ENCODE measurements around the gene FAM209B.
"Not testable (repeated sequence)": the region's sequence is repeated elsewhere in the genome, so short reads cannot be mapped to it uniquely, and the experiment has no call there.

FAM209B gene

DNA sequence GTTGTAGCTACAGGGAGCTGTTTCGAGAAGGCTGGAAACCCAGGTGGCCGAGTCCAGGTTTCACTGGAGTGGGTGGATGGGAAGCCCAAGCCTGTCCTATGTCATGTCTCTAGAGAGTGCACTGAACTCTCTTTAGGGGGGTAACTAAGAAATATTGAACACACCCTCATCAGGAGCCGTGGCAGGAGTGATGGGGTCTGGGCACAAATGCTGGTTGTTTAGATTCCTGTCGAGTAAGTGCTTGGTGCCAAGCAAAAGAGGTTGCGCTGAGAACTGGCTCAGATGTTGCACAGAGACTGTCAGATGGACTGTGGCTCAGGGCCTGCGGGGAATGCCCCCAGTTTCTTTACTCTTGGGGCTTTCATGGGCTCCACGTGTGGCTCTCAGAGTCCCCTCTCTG, 15.8 kb upstream of the FAM209B start:
- H3K27me3 ChIP-seq (ENCODE audit: low read depth, low read length), result no peaks in the 10 kb centered on the region
- H3K4me3 ChIP-seq (ENCODE audit: low read depth in 1 of 2, low read length in 2 of 2), result no peak overlapping the region
- peaks cover 34 to 49% of the 10 kb centered on the region in 2 donors for H3K36me3 ChIP-seq (ENCODE audit: control insufficient read depth in 1 of 2, insufficient read depth in 2 of 2, low read length in 2 of 2)
- H3K4me1 ChIP-seq (ENCODE audit: control insufficient read depth in 1 of 2, insufficient read depth in 2 of 2, low read length in 2 of 2), result peaks cover 0 to 25% of the 10 kb centered on the region in 2 donors
- peaks cover 11 to 13% of the 10 kb centered on the region in 2 donors for H3K9me3 ChIP-seq (ENCODE audit: control insufficient read depth in 1 of 2, low read length in 2 of 2)
- H3K27ac ChIP-seq (ENCODE audit: low read length), result no peak overlapping the region

DNA sequence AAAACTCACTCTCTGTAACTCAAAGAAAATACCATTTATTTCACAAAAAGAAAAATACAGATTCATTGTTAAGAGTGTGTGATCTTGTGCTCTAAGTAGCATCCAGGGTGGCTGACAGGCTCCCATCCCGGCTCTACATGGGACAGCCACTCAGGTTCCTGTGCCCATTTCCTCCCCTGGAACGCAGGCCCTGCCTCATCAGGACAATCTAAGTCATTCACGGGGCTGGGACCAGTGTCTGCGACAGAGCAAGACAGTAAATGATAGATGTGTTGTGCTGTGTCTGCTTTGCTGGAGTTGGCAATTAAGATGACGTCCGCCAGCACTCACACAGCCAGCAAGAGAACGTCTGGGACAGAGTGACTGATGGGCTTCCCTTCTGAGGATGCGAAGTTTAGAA, 15.4 kb upstream of the FAM209B start:
- Histone ChIP-seq H3K36me3 (ENCODE audit: control insufficient read depth in 1 of 2, insufficient read depth in 2 of 2, low read length in 2 of 2) (peaks cover 34 to 49% of the 10 kb centered on the region in 2 donors), H3K27me3 (ENCODE audit: low read depth, low read length) (no peaks in the 10 kb centered on the region), H3K4me1 (ENCODE audit: control insufficient read depth in 1 of 2, insufficient read depth in 2 of 2, low read length in 2 of 2) (peaks cover 0 to 25% of the 10 kb centered on the region in 2 donors), H3K9me3 (ENCODE audit: control insufficient read depth in 1 of 2, low read length in 2 of 2) (peaks cover 11 to 13% of the 10 kb centered on the region in 2 donors), H3K4me3 (ENCODE audit: low read depth in 1 of 2, low read length in 2 of 2) (no peak overlapping the region), H3K27ac (ENCODE audit: low read length) (no peak overlapping the region)

DNA sequence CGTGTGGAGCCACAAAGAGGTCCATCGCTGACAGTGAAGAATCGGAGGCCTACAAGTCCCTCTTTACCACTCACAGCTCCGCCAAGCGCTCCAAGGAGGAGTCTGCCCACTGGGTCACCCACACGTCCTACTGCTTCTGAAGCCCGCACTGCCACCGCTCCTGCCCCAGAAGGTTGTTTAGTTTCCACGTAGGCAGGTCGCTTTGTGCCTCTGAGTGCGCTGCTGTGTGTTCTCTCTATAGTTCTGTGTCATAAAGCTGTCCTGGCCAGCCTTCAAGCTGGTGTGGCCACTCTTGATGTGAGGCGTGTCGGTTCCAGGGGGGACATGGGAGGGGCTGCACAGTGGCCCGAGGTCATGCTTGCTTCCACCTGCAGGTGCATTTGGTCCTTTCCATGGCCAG, 14.9 kb upstream of the FAM209B start:
- Histone ChIP-seq H3K36me3 (ENCODE audit: control insufficient read depth in 1 of 2, insufficient read depth in 2 of 2, low read length in 2 of 2) (peaks cover 34 to 49% of the 10 kb centered on the region in 2 donors), H3K4me1 (ENCODE audit: control insufficient read depth in 1 of 2, insufficient read depth in 2 of 2, low read length in 2 of 2) (peaks cover 0 to 25% of the 10 kb centered on the region in 2 donors), H3K27me3 (ENCODE audit: low read depth, low read length) (no peaks in the 10 kb centered on the region), H3K9me3 (ENCODE audit: control insufficient read depth in 1 of 2, low read length in 2 of 2) (peaks cover 11 to 13% of the 10 kb centered on the region in 2 donors), H3K4me3 (ENCODE audit: low read depth in 1 of 2, low read length in 2 of 2) (no peak overlapping the region), H3K27ac (ENCODE audit: low read length) (no peak overlapping the region)

DNA sequence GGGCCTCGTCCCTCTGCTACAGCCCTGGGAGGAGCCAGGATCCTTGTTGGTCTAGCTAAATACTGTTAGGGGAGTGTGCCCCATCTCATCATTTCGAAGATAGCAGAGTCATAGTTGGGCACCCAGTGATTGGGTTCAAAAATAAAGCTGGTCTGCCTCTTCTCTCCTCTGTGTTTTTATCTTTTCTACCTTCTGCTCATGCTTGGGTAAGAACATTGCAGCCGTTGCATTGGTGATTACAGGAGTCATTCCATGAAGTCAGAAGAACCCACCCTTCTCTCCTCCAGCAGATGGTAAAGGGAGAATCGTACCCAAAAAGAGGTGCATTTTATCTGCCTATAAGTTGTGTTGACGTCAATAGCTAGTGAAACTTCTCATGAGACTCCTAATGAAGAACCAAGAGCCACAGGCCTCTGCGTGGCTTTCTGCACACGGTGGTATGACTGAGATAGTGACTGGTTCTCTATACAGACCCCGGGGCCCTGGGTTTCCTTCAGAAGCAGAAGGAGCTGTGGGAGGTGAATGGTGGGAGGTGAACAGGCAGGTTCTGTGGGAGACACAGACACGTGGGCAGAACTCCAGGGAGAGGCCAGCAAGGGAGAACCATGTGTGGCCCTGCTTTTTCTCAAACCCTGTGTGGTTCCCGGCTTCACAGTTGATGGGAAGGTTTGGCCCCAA, 14.2 kb upstream of the FAM209B start:
- Histone ChIP-seq H3K27ac (ENCODE audit: low read length) (no peak overlapping the region), H3K4me3 (ENCODE audit: low read depth in 1 of 2, low read length in 2 of 2) (no peak overlapping the region), H3K4me1 (ENCODE audit: control insufficient read depth in 1 of 2, insufficient read depth in 2 of 2, low read length in 2 of 2) (peaks cover 0 to 25% of the 10 kb centered on the region in 2 donors), H3K27me3 (ENCODE audit: low read depth, low read length) (no peaks in the 10 kb centered on the region), H3K36me3 (ENCODE audit: control insufficient read depth in 1 of 2, insufficient read depth in 2 of 2, low read length in 2 of 2) (peaks cover 34 to 49% of the 10 kb centered on the region in 2 donors), H3K9me3 (ENCODE audit: control insufficient read depth in 1 of 2, low read length in 2 of 2) (peaks cover 11 to 13% of the 10 kb centered on the region in 2 donors)

DNA sequence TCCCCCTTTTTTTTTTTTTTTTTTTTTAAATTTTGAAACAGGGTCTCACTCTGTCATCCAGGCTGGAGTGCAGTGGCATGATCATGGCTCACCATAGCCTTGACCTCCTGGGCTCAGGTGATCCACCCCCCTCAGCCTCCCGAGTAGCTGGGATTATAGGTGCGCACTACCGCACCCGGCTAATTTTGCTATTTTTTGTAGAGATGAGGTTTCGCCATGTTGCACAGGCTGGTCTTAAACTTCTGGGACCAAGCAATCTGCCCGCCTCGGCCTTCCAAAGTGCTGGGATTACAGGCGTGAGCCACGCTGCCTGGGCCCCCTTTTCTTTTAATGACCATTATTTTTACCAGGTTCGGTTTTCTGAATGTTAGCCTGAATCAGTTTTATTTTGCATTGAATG, 13.5 kb upstream of the FAM209B start:
- H3K4me1 ChIP-seq (ENCODE audit: control insufficient read depth in 1 of 2, insufficient read depth in 2 of 2, low read length in 2 of 2), result peaks cover 0 to 25% of the 10 kb centered on the region in 2 donors
- H3K27me3 ChIP-seq (ENCODE audit: low read depth, low read length), result no peaks in the 10 kb centered on the region
- H3K27ac ChIP-seq (ENCODE audit: low read length), result no peak overlapping the region
- H3K4me3 ChIP-seq (ENCODE audit: low read depth in 1 of 2, low read length in 2 of 2), result no peak overlapping the region
- peaks cover 11 to 13% of the 10 kb centered on the region in 2 donors for H3K9me3 ChIP-seq (ENCODE audit: control insufficient read depth in 1 of 2, low read length in 2 of 2)
- H3K36me3 ChIP-seq (ENCODE audit: control insufficient read depth in 1 of 2, insufficient read depth in 2 of 2, low read length in 2 of 2), result peaks cover 34 to 49% of the 10 kb centered on the region in 2 donors

DNA sequence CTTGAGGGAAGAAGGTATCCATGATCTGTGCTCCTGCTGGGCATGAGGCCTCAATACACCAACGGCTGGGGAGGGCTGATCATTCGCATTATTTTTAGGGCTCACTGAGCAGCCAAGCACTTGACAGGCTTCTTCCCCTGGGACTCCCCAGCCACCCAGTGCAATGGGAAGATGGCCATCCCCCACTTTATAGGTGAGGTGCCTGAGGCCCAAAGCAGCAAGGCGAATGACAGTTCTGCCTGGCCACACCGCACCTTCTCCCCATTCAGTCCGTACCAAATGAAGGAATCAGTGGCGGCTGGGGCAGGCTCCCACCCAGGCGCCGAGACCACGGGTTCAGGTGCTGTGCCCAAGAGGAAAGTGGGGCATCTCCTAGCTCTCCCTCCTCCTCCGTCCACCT, 12.9 kb upstream of the FAM209B start:
- peaks cover 11 to 13% of the 10 kb centered on the region in 2 donors for H3K9me3 ChIP-seq (ENCODE audit: control insufficient read depth in 1 of 2, low read length in 2 of 2)
- H3K27ac ChIP-seq (ENCODE audit: low read length), result no peak overlapping the region
- H3K4me3 ChIP-seq (ENCODE audit: low read depth in 1 of 2, low read length in 2 of 2), result peak overlapping the region in 1 of 2 donors; percentile 24
- H3K27me3 ChIP-seq (ENCODE audit: low read depth, low read length), result no peaks in the 10 kb centered on the region
- peaks cover 0 to 23% of the 10 kb centered on the region in 2 donors for H3K4me1 ChIP-seq (ENCODE audit: control insufficient read depth in 1 of 2, insufficient read depth in 2 of 2, low read length in 2 of 2)
- H3K36me3 ChIP-seq (ENCODE audit: control insufficient read depth in 1 of 2, insufficient read depth in 2 of 2, low read length in 2 of 2), result peaks cover 34 to 49% of the 10 kb centered on the region in 2 donors

DNA sequence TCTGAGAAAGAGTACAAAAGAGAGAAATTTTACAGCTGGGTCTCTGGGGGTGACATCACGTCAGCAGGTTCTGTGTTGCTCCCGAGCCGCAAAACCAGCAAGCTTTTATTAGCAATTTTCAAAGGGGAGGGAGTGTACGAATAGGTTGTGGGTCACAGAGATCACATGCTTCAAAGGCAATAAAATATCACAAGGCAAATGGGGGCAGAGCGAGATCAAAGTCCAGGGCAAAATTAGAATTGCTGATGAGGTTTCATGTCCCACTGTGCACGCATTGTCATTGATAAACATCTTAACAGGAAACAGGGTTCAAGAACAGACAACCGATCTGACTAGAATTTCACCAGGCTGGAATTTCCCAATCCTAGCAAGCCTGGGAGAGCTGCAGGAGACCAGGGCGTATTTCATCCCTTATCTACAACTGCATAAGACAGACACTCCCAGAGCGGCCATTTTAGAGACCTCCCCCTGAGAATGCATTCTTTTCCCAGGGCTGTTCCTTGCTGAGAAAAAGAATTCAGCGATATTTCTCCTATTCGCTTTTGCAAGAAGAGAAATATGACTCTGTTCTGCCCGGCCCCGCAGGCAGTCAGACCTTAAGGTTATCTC, 12.2 kb upstream of the FAM209B start:
- Histone ChIP-seq H3K4me1 (ENCODE audit: control insufficient read depth in 1 of 2, insufficient read depth in 2 of 2, low read length in 2 of 2) (peaks cover 0 to 19% of the 10 kb centered on the region in 2 donors), H3K36me3 (ENCODE audit: control insufficient read depth in 1 of 2, insufficient read depth in 2 of 2, low read length in 2 of 2) (peaks cover 34 to 49% of the 10 kb centered on the region in 2 donors), H3K9me3 (ENCODE audit: control insufficient read depth in 1 of 2, low read length in 2 of 2) (peaks cover 11 to 13% of the 10 kb centered on the region in 2 donors)
- H3K27me3 ChIP-seq (ENCODE audit: low read depth, low read length); H3K4me3 ChIP-seq (ENCODE audit: low read depth in 1 of 2, low read length in 2 of 2); H3K27ac ChIP-seq (ENCODE audit: low read length): not testable (repeated sequence)

DNA sequence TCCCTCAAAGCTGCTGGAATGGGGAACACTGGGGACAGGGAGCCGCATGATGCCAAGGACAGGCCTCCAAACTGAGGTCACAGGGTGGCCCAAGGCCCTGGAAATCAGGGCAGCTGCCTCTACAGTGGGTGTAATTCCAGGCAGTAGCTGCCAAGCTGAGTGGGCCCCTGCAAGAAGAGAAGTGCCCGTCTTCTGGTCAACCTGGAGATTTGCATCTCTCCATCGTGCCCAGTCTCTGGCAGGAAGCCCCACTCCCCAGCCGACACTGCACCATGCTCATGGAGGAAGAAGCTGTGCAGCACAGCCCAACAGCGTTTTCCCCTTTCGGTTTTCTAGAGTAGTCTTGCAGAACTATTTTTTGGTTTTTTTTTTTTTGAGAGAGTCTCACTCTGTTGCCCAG, 10.7 kb upstream of the FAM209B start:
- H3K9me3 ChIP-seq (ENCODE audit: control insufficient read depth in 1 of 2, low read length in 2 of 2), result peaks cover 11 to 13% of the 10 kb centered on the region in 2 donors
- no peaks in the 10 kb centered on the region for H3K27me3 ChIP-seq (ENCODE audit: low read depth, low read length)
- H3K4me1 ChIP-seq (ENCODE audit: control insufficient read depth in 1 of 2, insufficient read depth in 2 of 2, low read length in 2 of 2), result peaks cover 0 to 5% of the 10 kb centered on the region in 2 donors
- no peak overlapping the region for H3K4me3 ChIP-seq (ENCODE audit: low read depth in 1 of 2, low read length in 2 of 2)
- H3K36me3 ChIP-seq (ENCODE audit: control insufficient read depth in 1 of 2, insufficient read depth in 2 of 2, low read length in 2 of 2), result peaks cover 26 to 44% of the 10 kb centered on the region in 2 donors
- H3K27ac ChIP-seq (ENCODE audit: low read length), result no peak overlapping the region

DNA sequence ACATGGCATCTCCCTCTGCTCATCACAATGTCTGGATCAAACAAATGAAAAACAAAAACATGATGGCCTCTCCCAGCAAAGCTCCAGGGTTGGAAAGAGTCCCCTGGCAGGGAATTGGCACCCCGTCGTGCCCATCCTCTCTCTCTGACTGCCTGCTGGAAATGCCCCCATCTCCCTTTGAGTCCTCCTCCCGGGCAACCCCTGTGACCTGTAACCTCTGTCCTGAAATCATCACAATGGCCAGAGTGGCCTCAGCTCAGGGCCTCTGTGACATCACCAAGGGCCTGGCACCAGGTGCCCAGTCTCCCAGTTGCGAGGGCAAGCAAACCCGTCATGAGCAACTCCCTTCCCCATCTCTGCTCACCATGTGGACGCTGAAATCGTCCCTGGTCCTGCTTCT, 8.6 kb upstream of the FAM209B start, which contains the start of gene FAM209A:
Gene FAM209A, plus strand, starts transcription at position 301 of the 400 bp plus-strand sequence. Its CDS starts 65 bp downstream, at position 366.
- H3K4me1 ChIP-seq (ENCODE audit: control insufficient read depth in 1 of 2, insufficient read depth in 2 of 2, low read length in 2 of 2); H3K27ac ChIP-seq (ENCODE audit: low read length); H3K27me3 ChIP-seq (ENCODE audit: low read depth, low read length); H3K4me3 ChIP-seq (ENCODE audit: low read depth in 1 of 2, low read length in 2 of 2): not testable (repeated sequence)
- H3K36me3 ChIP-seq (ENCODE audit: control insufficient read depth in 1 of 2, insufficient read depth in 2 of 2, low read length in 2 of 2), result peaks cover 8 to 24% of the 10 kb centered on the region in 2 donors
- peaks cover 7 to 13% of the 10 kb centered on the region in 2 donors for H3K9me3 ChIP-seq (ENCODE audit: control insufficient read depth in 1 of 2, low read length in 2 of 2)

DNA sequence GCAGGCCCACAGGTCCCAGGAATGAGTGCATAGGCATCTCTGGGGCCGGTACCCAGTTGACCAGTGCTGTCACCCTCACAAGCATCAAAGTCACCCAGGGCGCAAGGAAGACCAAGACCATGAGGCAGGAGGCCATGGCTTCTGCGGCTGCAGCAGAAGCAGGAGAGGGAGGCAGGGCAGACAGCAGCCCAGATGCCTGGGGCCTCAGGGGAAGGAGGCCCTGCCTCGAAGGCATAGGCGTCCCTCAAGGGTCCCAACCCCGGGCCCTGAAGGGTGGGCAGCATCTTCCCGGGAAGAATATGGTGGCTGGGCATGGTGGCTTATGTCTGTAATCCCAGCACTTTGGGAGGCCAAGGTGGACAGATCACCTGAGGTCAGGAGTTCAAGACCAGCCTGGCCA, 5.5 kb upstream of the FAM209B start:
- no peaks in the 10 kb centered on the region for H3K27me3 ChIP-seq (ENCODE audit: low read depth, low read length)
- H3K27ac ChIP-seq (ENCODE audit: low read length), result no peak overlapping the region
- no peak overlapping the region for H3K4me3 ChIP-seq (ENCODE audit: low read depth in 1 of 2, low read length in 2 of 2)
- H3K36me3 ChIP-seq (ENCODE audit: control insufficient read depth in 1 of 2, insufficient read depth in 2 of 2, low read length in 2 of 2), result no peaks in the 10 kb centered on the region
- no peaks in the 10 kb centered on the region for H3K4me1 ChIP-seq (ENCODE audit: control insufficient read depth in 1 of 2, insufficient read depth in 2 of 2, low read length in 2 of 2)
- H3K9me3 ChIP-seq (ENCODE audit: control insufficient read depth in 1 of 2, low read length in 2 of 2), result no peaks in the 10 kb centered on the region

DNA sequence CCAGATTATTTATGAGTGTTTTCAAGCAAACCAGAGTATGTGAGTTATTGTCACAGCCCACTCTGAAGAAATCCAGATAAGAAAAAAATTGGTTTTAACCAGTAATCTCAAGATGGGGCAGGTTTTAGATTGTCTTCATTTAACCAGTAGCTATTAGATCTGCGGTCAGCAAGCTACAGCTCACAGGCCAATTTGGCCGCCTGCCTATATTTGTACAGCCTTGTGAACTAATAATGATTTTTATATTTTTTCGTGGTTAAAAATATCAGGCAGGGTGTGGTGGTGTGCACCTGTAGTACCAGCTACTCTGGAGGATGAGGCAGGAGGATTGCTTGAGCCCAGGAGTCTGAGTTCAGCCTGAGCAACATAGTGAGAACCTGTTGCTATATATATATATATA, 5.0 kb downstream of the FAM209B start:
- Histone ChIP-seq H3K36me3 (ENCODE audit: control insufficient read depth in 1 of 2, insufficient read depth in 2 of 2, low read length in 2 of 2) (no peaks in the 10 kb centered on the region), H3K9me3 (ENCODE audit: control insufficient read depth in 1 of 2, low read length in 2 of 2) (no peaks in the 10 kb centered on the region), H3K4me3 (ENCODE audit: low read depth in 1 of 2, low read length in 2 of 2) (no peak overlapping the region), H3K27me3 (ENCODE audit: low read depth, low read length) (no peaks in the 10 kb centered on the region), H3K27ac (ENCODE audit: low read length) (no peak overlapping the region), H3K4me1 (ENCODE audit: control insufficient read depth in 1 of 2, insufficient read depth in 2 of 2, low read length in 2 of 2) (no peaks in the 10 kb centered on the region)
